SK-N-SH (cell line): ENCODE measurements around the gene TCF12.

Experiments
- FOXM1 ChIP-seq: IDR thresholded peaks from 2 replicates; pipeline ENCODE4 v1.4.0; 2012; ENCODE audit warnings: low read depth, mild to moderate bottlenecking
- RCOR1 ChIP-seq: fragments of 150-350 bp; IDR thresholded peaks from 2 replicates; pipeline ENCODE4 v1.6.1; 2017; ENCODE audit warnings: antibody characterized with exemption, low read length
- TF ChIP-seq, protein P1 (sequence below): fragments of 200-600 bp; sonication (generic); IDR thresholded peaks from 2 replicates; pipeline ENCODE4 v1.6.1; 2017; ENCODE audit warnings: antibody characterized with exemption, mild to moderate bottlenecking, moderate library complexity

DNA sequence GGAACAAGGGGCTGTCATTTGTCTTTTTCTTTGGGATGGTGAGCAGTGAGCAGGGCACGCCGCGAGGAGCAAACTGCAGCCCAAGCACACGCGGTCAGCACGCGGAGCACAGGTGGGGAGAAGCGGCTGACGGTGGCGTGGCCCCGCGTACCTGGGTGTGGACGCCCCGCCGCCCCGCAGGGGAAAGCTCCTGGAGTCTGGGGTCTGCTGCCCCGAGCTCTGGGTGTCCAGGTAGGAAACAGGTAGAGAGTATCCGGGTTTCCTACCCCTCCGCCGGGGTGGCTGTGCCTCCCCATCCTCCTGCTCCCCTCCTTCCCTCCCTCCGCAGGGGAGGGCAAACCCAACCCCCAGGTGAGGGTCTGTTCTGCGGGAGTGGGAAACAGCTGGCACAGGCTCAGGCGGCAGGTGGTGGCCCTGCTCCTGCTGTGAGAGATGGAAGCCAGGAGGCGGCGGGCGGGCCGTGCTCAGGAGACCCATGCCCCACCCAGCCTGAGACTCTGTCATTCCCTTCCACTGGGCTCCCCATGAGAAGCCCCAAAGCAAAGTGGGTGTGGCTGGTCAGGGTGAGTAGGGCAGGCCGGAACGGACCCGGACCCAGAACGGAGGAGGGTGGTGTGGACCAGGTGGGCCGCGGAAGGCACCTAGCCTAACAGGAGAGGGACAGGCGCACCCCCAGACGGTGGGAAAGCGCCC, 400.9 kb downstream of the TCF12 start:
- TF ChIP-seq, protein P1, sequence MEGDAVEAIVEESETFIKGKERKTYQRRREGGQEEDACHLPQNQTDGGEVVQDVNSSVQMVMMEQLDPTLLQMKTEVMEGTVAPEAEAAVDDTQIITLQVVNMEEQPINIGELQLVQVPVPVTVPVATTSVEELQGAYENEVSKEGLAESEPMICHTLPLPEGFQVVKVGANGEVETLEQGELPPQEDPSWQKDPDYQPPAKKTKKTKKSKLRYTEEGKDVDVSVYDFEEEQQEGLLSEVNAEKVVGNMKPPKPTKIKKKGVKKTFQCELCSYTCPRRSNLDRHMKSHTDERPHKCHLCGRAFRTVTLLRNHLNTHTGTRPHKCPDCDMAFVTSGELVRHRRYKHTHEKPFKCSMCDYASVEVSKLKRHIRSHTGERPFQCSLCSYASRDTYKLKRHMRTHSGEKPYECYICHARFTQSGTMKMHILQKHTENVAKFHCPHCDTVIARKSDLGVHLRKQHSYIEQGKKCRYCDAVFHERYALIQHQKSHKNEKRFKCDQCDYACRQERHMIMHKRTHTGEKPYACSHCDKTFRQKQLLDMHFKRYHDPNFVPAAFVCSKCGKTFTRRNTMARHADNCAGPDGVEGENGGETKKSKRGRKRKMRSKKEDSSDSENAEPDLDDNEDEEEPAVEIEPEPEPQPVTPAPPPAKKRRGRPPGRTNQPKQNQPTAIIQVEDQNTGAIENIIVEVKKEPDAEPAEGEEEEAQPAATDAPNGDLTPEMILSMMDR: no peak
- TF ChIP-seq RCOR1 (no peak), FOXM1 (no peak)
